ENCODE data around the gene GOLGA6L7.
"Not testable (repeated sequence)": the region's sequence is repeated elsewhere in the genome, so short reads cannot be mapped to it uniquely, and the experiment has no call there.

The GOLGA6L7 gene

DNA sequence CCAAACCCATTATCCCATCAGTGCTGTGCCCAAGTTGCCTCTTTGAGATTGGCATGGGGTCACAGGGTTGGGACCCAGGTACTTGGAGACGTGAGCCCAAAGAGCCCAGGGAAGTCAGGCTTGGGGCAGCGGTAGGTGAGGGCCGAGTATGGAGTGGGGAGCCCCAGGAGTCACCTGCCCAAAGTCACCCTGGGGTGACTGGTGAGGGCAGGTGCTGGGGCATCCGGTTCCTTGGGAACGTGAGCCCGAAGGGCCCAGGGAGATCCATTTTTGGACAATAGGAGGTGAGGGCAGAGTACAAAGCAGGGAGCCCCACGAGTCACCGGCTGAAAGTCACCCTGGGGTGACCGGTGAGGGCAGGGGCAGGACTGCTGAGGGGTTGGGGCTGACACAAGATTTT lies 485 bp downstream of the GOLGA6L7 start:
- in situ Hi-C loops (cut with MboI; ENCODE audit: low sequenced_read_pairs), result not testable (repeated sequence)

GRCh38 chr15:28847247-28847646 lies 1.2 kb downstream of the GOLGA6L7 start:
- in situ Hi-C loops (cut with MboI; ENCODE audit: low sequenced_read_pairs), result not testable (repeated sequence)

DNA sequence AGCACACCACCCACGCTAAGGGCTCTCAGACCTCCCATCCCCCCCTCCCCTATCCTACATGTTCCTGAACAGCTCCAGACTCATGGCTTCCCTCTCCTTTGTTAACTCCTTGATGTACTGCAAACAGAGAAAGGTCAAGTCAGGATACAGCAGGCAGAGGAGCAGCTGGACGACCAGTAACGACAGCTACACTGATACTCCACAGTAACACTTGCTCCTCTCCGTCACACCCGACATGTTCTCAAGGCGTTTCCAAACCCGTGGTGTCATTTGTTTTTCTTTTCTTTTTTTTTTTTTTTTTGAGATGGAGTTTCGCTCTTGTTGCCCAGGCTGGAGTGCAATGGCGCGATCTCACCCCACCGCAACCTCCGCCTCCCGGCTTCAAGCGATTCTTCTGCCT lies 4.3 kb downstream of the GOLGA6L7 start:
- in situ Hi-C loops (cut with MboI; ENCODE audit: low sequenced_read_pairs), result not testable (repeated sequence)

DNA sequence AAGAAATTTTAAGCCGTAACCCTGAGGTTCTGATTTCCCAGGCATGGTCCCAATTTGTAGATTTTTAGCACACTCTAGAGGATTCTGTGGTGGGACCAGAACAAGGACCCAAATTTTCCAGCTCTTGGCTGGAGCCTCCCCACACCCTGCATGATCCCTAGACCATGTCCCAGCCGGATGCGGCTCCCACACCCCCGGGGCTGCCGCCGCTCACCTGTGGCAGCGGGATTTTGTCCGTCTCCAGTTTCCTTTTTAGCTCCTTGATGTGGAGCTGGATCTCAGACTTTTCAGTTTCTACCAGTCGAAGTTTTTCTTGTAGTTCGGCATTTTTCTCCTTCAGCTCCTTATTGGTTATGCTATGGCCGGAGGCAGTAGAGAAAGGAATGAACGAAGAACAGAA lies 4.9 kb downstream of the GOLGA6L7 start:
- in situ Hi-C loops (cut with MboI; ENCODE audit: low sequenced_read_pairs), result not testable (repeated sequence)

GRCh38 chr15:28842210-28842609 lies 6.2 kb downstream of the GOLGA6L7 start:
- in situ Hi-C loops (cut with MboI; ENCODE audit: low sequenced_read_pairs), result not testable (repeated sequence)

- in situ Hi-C loops (cut with MboI; ENCODE audit: low sequenced_read_pairs), result not testable (repeated sequence)
Measured at GRCh38 chr15:28840285-28840684, 8.2 kb downstream of the GOLGA6L7 start.

DNA sequence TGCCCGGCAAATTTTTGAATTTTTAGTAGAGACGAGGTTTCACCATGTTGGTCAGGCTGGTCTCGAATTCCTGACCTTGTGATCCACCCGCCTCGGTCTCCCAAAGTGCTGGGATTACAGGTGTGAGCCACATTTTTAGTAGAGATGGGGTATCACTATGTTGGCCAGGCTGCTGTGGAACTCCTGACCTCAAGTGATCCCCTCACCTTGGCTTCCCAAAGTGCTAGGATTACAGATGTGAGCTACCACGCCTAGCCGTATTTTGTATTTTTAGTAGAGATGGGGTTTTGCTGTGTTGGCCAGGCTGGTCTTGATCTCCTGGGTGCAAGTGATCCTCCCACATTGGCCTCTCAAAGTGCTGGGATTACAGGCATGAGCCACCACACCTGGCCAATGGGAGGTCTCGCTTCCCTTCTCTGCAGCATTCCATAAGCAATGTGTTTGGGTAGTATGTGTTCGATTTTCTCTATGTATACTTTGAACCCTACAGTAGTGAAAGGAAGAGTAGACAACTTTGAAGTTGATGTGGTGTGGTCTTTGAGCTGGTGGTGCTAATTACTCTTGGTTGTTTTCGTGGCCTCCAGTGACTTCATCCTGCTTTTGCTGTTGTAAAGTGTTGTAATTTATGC lies 13.4 kb downstream of the GOLGA6L7 start:
- in situ Hi-C loops (cut with MboI; ENCODE audit: low sequenced_read_pairs), result not testable (repeated sequence)

GRCh38 chr15:28831897-28832587 lies 16.4 kb downstream of the GOLGA6L7 start:
- in situ Hi-C loops (cut with MboI; ENCODE audit: low sequenced_read_pairs), result not testable (repeated sequence)

DNA sequence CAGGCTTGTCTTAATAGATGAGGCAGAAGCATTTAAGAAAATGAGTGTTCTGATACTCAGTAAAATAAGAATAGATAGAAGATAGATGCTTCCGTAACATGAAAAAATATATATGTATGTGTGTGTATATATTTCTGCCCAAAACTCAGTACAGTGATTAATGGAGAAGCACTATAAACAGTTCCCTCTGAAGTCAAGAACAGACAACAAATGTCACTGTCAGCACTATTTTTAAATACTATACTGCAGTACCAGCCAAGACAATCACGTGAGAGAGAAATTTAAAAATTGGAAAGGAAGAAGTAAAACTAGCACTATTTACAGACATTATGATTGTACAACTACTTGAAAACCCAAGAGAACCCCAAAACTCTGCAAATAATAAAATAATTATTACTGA lies 27.0 kb downstream of the GOLGA6L7 start:
- in situ Hi-C loops (cut with MboI; ENCODE audit: low sequenced_read_pairs), result not testable (repeated sequence)

- in situ Hi-C loops (cut with MboI; ENCODE audit: low sequenced_read_pairs), result not testable (repeated sequence)
Measured at GRCh38 chr15:28819930-28820295, 28.5 kb downstream of the GOLGA6L7 start.

GRCh38 chr15:28819019-28819929 lies 29.2 kb downstream of the GOLGA6L7 start:
- in situ Hi-C loops (cut with MboI; ENCODE audit: low sequenced_read_pairs), result not testable (repeated sequence)

DNA sequence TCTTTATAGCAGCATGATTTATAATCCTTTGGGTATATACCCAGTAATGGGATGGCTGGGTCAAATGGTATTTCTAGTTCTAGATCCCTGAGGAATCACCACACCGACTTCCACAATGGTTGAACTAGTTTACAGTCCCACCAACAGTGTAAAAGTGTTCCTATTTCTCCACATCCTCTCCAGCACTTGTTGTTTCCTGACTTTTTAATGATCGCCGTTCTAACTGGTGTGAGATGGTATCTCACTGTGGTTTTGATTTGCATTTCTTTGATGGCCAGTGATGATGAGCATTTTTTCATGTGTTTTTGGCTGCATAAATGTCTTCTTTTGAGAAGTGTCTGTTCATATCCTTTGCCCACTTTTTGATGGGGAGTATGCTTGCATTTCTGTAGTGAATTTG lies 30.3 kb downstream of the GOLGA6L7 start:
- in situ Hi-C loops (cut with MboI; ENCODE audit: low sequenced_read_pairs), result not testable (repeated sequence)

- in situ Hi-C loops (cut with MboI; ENCODE audit: low sequenced_read_pairs), result not testable (repeated sequence)
Measured at GRCh38 chr15:28814059-28814458, 34.4 kb downstream of the GOLGA6L7 start.

- in situ Hi-C loops (cut with MboI; ENCODE audit: low sequenced_read_pairs), result not testable (repeated sequence)
Measured at GRCh38 chr15:28813392-28813791, 35.1 kb downstream of the GOLGA6L7 start.

DNA sequence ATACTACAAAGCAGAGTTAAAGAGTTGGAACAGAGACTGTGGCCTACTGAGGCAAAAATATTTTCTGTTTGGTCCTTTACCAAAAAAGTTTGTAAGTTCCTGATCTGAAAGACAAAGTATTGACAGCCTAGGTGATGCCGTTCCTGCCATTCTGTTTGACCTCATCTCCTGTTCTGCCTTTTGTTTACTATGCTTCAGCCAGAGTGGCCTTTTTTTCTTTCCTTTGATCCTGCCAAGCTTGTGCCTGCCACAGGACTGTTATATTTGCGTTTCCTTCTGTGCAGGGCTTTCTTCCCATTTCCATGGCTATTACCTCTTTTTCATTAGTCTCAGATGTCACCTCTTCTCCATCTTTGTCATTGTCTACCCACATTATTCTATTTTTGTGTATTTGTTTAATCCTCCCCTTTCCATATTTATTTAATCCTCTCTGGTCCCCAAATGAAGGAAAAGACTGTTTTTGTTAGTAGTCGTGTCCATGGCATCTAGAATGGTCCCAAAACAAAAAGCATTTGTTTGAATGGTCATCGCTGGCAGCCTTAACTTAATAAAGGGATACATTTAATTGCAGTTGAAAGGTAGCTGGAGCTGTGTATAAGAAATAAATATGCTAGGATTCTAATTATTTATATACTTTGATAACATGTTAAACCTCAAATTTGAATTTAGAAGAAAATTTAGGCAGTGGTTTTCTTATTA lies 36.4 kb downstream of the GOLGA6L7 start:
- in situ Hi-C loops (cut with MboI; ENCODE audit: low sequenced_read_pairs), result not testable (repeated sequence)

GRCh38 chr15:28810444-28810843 lies 38.0 kb downstream of the GOLGA6L7 start:
- in situ Hi-C loops (cut with MboI; ENCODE audit: low sequenced_read_pairs), result not testable (repeated sequence)

DNA sequence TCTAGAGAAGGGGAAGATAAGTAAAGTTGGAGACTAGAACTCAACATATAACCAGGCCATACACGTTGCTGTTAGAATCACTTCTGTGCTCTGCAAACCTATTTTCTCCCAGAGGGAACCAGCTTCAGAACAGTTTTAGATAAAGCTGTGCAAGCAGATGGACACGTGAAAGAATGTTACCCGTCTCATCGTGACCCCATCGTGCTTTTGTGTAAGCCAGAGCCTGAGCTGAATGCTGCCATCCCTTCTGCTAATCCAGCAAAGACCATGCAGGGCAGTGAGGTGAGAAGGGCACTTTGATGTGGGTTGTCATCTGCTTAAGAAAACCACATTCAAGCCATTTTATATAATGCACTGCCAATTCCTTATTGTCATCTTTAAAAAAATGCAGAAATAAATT lies 40.3 kb downstream of the GOLGA6L7 start:
- in situ Hi-C loops (cut with MboI; ENCODE audit: low sequenced_read_pairs), result not testable (repeated sequence)

- in situ Hi-C loops (cut with MboI; ENCODE audit: low sequenced_read_pairs), result not testable (repeated sequence)
Measured at GRCh38 chr15:28800366-28800765, 48.1 kb downstream of the GOLGA6L7 start.

GRCh38 chr15:28798234-28798633 lies 50.2 kb downstream of the GOLGA6L7 start:
- in situ Hi-C loops (cut with MboI; ENCODE audit: low sequenced_read_pairs), result not testable (repeated sequence)

- in situ Hi-C loops (cut with MboI; ENCODE audit: low sequenced_read_pairs), result not testable (repeated sequence)
Measured at GRCh38 chr15:28794231-28794630, 54.2 kb downstream of the GOLGA6L7 start.

All from hTERT RPE-1 (cell line).